ENCODE data around the gene NRXN2.
"Not testable (repeated sequence)": the region's sequence is repeated elsewhere in the genome, so short reads cannot be mapped to it uniquely, and the experiment has no call there.

Gene NRXN2

DNA sequence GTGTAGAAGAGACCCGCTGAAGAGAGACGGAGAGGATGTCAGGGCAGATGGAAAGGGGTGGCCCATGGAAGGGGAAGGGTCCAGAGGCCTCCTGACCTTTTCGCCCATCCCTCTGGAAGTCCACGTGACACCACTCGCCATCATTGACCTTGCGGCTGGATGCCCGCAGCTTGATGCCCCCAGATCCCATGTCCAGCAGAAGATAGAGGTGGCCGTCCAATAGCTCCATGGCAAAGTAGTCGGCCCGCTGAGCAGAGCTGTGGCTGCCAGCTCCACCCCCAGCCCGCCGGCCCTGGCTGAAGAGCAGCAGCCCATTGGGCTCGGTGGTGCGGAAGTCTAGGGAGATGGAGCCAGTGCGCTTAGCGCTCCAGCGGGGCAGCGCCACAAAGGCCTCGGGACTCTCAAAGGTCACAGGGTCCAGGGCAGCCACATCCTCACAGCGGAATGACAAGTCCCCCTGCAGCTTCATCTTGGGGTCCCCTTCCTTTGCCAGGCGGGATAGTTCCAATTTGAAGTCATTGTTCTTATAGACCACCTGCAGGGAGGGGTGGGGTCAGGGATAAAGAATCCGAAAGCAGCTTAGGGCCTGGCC, 55.7 kb downstream of the NRXN2 start:
- no peak for DNase-seq

DNA sequence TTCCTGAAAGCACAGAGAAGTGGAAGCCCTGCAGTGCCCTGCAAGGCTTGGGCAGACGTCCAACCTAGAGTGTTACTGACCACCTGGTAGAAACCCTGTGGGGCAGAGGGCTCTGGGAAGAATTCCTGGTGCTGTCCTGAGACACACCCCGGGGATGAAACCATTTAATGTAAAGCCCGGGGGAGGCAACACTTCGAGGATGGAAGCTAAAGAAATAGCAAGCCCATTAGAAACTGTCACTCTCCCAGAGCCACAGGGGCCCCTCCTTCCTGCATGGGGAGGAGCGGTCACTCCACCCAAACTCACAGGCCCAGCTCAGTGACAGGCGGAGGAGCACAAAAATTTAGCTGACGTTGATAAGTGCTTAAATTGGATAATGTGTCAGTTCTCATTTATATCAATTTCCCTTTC, 57.6 kb downstream of the NRXN2 start:
- DNase-seq, result no peak

GRCh38 chr11:64664236-64664870, 58.6 kb downstream of the NRXN2 start:
- DNase-seq, result not testable (repeated sequence)

GRCh38 chr11:64663656-64664055, 59.3 kb downstream of the NRXN2 start:
- no peak for DNase-seq

DNA sequence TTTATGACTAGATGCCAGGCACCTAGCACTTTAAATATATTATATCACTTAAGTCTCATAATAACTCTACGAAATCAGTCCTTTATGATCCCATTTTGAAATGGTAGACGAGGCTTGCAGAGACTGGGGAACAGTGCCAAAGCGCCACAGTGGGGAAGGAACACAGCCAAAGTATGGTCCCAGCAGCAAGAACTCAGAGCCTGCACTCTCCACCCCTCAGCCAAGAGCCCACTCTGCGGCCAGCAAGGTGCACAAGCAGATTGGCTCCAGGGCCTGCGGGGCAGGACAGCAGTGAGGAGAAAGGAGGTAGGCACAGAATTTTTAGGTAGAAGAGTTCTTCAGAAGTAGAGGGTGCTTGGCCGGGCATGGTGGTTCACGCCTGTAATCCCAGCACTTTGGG, 61.4 kb downstream of the NRXN2 start:
- DNase-seq, result no peak

- no peak for DNase-seq
Observed at GRCh38 chr11:64661146-64661545, 61.9 kb downstream of the NRXN2 start.

- DNase-seq, result no peak
Observed at GRCh38 chr11:64660706-64661105, 62.3 kb downstream of the NRXN2 start.

GRCh38 chr11:64660205-64660604, 62.8 kb downstream of the NRXN2 start:
- no peak for DNase-seq

DNA sequence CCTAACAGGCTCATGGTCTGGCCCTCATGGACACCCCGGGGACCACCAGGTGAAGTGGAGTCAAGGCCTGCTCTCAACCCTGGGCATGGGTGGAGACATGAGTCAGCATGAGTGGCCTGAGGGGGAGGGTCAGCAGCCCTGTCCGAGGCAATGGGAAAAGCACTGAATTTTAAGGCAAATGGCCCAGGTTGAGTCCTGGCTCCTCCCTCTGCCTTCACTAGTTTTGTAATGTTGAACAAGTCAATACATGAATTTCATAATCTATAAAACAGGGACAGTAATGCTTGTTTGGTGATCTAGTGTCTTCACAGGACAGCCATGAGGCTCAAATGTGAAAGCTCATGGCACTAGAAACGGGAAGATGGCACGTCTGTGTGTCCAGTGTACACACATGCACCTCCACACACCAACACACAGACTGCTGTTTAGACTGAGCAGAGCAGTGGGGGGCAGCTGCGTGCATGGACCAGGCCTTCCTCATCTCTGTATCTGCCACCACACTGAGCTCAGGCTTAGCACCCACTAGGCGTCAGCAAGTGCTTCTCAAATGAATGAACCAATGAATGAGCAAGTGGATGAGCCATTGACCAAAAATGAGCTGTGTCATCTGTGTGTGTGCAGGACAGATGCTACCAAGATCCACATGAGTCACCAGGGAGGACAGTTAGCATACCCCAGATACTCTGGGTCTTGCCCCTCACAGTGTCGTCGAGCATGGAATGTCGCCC, 63.4 kb downstream of the NRXN2 start:
- peak; percentile 24 for DNase-seq

- no peak for DNase-seq
Observed at GRCh38 chr11:64658265-64658664, 64.7 kb downstream of the NRXN2 start.

DNA sequence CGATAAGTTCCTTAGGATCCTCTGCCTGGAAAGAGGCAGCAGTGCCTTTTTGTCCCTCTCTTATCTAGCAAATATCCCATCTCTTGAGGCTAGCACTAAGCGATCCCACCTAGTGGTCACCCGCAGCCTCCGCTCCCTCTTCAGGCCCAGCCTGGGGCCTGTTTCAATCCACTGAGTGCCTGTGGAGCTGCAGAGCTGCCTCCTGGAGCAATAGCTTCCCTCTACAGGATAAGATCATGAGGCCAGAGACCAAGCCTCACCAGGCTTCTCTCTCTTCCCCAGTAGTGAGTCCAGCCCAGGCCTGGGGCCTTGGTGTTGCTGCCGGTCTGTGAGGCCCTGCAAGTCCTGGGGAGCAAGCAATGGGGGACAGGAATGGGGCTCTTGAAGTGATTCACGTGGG, 66.1 kb downstream of the NRXN2 start:
- DNase-seq, result no peak

GRCh38 chr11:64655941-64656601, 66.9 kb downstream of the NRXN2 start:
- DNase-seq, result no peak

- DNase-seq, result no peak
Observed at GRCh38 chr11:64654958-64655541, 67.9 kb downstream of the NRXN2 start.

DNA sequence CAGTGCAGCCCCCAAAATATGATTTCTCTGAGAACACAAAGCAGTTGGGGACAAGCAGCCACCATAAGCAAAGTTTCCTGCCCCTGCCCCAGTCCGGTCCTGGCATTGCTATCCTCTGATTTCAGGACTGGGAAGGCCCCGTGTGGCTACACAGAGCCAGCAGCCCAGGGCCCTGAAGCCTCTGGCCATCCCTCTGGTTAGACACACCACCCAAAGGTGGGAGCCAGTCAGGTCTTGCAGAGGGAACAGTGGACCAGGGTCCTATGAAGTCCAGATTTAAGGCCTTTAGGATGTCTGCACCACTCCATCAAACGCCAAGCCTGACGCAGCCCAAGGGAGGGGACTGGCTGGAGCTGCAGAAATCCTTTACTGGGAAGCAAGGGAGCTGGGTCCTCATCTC, 68.6 kb downstream of the NRXN2 start:
- no peak for DNase-seq

DNA sequence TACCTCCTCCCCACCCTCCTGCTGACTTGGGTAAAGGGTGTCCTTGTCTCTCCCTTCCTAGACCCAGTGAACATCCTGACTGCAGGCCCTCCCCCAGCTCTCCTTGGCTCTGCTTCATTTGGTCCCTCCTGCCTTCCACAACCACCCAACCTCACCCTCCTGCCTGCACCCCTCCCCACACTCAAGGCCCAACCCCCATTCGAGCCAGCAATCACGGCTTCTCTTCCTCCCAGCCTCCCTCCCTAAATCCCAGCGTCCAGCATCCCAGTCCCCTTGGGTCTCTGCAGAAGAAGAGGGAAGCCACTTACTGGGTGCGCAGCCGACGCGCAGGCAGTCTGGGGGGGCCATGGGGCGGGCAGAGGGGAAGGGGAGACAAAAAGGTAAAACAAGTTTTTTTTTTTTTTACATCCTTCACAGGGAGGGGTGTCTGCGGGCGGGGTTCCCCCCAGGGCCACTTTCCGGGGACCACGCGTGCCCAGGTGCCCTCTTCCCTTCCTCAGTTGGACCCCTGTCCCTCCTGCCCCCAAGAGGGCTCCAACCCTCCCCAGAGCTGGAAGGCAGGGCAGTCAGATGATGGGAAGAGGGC, 69.5 kb downstream of the NRXN2 start:
- DNase-seq, result no peak

DNA sequence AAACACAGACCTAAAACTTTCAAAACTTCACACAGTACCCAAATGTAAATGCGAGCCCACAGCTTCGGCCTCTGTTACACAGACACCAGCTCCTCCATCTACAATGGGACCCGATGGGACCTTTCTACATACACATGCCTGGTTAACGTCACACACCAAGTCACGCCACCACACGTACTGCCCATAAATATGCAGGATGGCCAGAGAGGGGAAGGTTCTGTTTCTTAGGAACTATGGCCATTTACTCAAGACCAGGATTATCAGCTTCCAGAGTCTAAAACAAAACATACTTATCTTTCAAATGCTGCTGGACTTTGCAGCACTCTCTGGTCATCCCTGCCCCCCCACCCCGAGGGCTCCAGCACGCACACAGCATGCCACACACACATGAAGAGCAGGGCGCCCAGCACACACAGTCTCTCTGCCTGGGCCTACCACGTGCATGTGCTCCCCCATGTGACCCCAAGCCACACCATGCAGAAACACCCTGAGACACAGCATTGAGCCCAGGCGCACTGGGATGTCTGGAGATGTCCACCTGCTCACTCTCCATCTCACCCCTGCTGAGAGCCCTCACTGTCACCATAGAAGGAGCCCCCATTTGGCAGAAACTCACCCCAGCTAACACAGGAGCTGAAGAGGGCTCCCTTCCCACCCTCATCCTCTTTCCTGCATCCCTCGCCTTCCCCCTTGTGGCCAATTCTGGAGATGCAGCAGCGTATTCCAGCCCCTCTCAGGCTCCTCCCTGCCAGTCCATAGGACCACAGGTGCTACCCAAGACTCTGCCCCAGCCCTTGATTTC, 70.2 kb downstream of the NRXN2 start:
- DNase-seq, result peak; percentile 79

- peak; percentile 30 for DNase-seq
Observed at GRCh38 chr11:64650923-64651523, 72.0 kb downstream of the NRXN2 start.

DNA sequence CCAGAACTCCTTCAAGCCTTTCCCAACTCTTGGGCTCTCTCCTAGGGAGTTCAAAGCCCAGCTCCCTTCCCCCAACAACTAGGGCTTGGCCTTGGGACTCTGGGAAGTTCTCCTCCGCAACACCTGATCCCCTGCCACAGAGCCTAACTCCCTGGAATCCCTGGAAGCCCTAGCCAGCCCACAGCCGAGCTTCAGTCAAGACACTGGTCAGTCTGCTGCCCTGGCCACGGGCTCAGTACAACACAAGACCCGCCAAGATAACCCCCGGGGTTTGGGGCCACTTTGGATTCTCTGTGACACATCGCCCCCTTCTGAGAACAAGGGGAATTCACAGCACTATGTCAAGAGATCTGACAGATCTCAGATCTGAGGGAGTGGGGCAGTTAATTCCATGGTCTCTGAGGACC, 73.7 kb downstream of the NRXN2 start:
- DNase-seq, result peak; percentile 12

GRCh38 chr11:64648551-64648950, 74.4 kb downstream of the NRXN2 start:
- no peak for DNase-seq

- no peak for DNase-seq
Observed at GRCh38 chr11:64647019-64647779, 75.8 kb downstream of the NRXN2 start.
